GM18505 (cell line): Measurements from ENCODE around the gene SLC25A21.
"Not testable (repeated sequence)": the region's sequence is repeated elsewhere in the genome, so short reads cannot be mapped to it uniquely, and the experiment has no call there.

Experiments used
- ATAC-seq: cut with Tn5 transposase; IDR thresholded peaks from one replicate; pipeline ENCODE4 v1.9.1; 2021; ENCODE audit not compliant: unreplicated experiment
- POLR2A ChIP-seq: IDR thresholded peaks from 4 replicates; pipeline ENCODE4 v1.6.1; 2011; ENCODE audit warnings: borderline replicate concordance; ENCODE audit not compliant: insufficient read depth, insufficient read length; ENCODE audit errors: extremely low read depth

Gene SLC25A21

DNA sequence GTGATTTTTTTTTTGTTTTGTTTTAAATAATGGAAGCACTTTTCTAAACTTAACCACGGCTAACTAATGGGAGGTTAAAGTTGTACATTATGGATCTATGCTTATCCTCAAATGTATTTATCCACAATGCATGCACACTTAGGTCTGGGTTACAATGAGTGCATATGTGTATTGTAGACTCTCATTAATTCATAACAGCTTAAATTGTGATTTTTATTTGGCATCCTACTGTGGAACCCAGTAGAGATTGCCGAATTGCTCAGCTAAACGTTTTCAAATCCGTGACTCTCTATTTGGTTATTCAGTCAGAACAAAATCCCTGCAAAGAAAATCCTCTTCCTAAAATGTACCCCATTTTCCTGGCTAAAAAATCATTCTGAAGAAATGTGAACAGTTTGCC lies 244.0 kb downstream of the SLC25A21 start:
- ATAC-seq = no peak
- TF ChIP-seq POLR2A = no peak

DNA sequence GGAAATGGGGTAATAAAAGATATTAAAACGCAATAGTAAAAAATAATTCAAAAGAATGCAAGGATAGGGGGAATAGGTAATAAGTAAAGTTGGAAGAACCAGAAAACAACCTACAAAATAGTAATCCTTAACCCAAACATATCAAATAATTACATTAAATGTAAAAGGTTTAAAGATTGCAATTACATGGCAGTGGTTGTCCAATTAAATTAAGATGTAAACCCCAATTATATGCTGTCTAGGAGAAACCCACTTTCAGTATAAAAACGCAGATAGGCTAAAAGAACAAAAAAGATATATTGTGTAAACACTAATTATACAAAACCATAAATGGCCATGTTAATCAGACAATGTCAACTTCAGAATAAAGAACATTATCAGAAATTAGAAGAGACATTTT lies 247.3 kb downstream of the SLC25A21 start:
- ATAC-seq = no peak

DNA sequence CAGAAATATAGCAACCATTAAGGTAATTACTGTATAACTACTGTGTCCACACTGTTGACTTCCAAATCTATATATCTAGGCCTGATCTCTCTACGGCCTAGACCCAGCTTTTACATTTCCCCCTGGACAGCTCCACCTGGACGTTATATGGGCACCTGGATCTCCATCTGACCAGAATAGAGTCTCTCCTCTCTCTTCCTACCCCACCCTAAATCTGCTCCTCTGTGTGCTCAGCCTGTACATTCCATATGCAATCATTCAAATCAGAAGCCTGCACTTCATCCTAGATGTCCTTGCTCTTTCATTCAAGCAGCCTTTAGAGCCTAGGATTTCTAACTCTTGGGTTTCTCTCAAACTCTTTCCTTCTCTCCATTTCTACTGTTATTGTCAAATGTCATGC lies 255.7 kb downstream of the SLC25A21 start:
- no peak for ATAC-seq
- no peak for TF ChIP-seq POLR2A

More for the DNA sequence above, 247.3 kb downstream of the SLC25A21 start:
- no peak for TF ChIP-seq POLR2A

DNA sequence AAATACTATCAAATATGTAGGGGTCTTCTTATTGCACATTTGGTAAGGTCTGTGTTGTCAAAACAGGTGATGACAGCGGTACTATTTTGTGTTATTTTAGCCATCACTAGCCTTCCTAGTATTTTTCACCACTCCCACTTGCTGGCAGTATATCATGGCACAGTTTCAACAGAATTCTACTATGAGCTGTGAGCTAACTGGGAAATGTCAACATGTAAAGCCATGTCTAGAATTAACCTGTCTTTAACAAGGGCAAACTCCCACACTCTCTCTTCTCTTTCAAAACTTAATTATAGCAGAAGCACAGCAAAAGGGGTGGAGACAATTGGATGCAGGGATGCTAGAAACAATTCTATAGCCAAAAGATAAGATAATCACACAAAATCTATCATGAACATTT lies 257.3 kb downstream of the SLC25A21 start:
- TF ChIP-seq POLR2A = no peak
- no peak for ATAC-seq

DNA sequence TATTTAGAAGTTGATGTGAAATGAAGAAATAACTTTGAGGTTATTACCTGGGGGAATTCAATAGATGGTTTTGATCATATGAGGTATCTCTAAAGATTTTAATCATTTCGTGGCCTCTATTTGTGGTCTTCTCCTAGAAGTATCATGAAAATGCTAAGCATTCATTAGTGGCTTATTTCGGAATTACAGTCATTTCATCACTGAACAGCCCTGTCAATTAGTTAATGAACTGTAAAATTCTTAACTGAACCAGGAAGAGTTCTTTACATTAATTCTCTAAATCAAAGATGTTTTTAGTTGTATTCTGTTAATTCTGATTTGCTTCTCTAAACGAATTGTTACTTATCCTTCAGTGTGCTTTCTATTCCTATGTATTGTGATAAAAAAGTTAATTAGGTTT lies 261.8 kb downstream of the SLC25A21 start:
- ATAC-seq = no peak
- TF ChIP-seq POLR2A = no peak

DNA sequence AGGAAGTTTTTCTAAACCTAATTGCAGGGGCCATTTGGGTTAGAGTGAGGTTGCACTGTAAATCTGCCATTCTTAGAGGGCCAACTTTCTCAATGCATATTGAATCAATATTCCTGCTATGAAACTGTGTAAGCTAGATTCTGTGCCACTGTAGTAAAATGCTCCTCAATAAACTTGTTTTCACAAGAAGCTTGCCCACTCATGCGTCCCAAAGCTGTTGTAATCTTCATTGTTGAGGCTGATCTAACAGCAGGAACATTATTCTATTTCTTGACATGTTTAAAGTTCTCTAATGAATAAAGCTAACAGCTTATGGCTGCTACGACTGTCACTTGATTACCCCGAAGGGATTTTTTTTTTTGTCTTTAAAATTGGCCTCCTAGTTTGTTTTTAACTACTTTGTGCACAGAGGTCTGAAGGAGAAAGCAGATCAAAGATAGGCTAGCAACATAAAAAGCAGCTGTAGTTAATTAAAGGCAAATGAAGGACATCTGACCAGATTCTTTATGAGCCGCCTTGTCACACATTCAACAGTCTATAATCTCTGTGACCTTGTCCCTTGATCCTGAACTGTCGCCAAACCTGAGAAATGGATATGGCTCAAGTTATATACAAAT lies 267.0 kb downstream of the SLC25A21 start:
- no peak for ATAC-seq
- no peak for TF ChIP-seq POLR2A

DNA sequence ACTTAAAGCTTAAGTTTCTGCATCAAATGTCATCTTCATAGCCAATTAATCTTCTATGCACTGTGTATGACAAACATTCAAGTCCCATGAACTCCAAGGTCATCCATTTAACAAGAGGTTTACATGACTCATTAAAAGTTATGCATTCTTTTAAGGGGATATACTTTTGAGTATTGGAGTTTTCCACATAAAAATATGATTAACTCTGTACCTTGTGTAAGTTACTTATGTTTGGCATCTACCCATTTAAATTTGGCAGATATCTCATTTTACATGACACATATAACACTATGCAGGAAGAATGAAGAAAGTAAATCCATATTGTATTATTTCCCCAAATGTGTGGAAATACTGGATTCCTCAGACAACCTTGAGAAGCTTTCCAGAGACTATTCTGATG lies 270.5 kb downstream of the SLC25A21 start:
- no peak for TF ChIP-seq POLR2A
- no peak for ATAC-seq

DNA sequence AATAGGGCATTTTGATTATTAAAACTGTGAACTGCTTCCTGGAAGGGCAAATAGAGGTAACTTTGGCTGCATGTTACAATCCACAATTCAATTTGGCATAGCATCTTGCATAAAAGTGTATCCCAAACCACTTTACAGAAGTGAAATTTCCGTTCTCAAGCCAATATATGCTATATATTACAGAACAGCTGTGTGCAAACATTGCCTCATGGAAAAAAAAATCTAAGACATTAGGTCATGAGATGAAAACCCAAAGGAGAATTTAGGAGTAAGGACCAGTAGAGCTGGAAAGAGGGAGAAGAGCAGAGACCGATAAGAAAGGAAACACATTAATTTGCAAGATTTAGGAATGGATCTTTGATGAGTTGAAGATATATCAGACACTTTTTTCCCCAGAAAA lies 271.6 kb downstream of the SLC25A21 start:
- no peak for ATAC-seq
- no peak for TF ChIP-seq POLR2A

DNA sequence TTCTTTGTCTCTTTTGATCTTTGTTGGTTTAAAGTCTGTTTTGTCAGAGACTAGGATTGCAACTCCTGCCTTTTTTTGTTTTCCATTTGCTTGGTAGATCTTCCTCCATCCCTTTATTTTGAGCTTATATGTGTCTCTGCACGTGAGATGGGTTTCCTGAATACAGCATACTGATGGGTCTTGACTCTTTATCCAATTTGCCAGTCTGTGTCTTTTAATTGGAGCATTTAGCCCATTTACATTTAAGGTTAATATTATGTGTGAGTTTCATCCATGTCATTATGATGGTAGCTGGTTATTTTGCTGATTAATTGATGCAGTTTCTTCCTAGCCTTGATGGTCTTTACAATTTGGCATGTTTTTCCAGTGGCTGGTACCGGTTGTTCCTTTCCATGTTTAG lies 276.1 kb downstream of the SLC25A21 start:
- ATAC-seq = not testable (repeated sequence)

DNA sequence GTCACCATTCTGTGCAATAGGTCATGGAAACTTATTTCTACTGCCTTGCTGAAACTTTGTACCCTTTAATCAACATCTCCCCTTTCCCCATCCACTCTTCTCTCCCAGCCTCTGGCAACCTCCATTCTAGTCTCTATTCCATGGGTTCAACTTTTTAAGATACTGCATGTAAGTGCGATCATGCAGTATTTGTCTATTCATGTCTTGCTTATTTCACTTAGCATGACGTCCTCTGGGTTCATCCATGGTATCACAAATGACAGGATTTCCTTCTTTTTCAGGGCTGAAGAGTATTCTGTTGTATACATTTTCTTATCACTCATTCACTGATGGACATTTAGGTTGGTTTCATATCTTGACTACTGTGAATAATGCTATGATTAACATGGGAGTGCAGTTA lies 288.4 kb downstream of the SLC25A21 start:
- no peak for TF ChIP-seq POLR2A
- ATAC-seq = no peak

DNA sequence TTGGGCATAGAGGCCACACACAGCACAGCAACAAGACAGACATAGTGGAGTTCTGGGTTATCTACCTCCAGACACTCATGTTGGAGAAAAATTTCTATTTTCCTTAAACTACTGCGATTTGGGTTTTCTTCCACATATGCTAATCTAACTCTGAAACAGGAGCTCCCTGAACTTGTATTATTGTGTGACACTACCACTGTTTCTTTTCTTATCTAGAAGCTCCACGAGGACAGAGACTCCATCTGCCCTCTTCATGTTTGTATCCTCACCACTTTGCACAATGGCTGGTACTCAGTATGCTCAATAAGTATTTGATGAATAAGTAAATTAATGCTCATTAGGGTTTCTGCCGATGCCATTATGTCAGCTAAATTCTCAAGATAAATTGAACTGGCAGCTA lies 292.1 kb downstream of the SLC25A21 start:
- TF ChIP-seq POLR2A = no peak
- ATAC-seq = no peak

DNA sequence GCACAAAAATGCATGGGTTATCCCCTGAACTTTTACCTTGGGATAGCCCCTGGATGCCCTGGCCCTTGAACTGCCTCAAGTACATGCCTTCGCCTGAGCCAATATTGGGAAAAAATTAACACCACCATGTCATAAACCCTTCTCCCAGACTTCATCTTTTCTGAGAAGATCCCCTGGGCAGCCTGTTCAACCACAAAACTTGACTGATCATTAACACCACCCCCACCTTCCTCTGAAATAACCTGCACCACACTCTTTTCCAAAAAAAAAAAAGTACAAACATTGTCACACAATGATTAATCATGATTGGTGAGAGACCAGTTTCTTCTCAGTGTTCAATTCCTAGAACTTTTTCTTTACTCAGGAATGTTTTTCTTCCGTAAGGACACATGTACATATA lies 292.8 kb downstream of the SLC25A21 start:
- TF ChIP-seq POLR2A = no peak
- ATAC-seq = no peak

DNA sequence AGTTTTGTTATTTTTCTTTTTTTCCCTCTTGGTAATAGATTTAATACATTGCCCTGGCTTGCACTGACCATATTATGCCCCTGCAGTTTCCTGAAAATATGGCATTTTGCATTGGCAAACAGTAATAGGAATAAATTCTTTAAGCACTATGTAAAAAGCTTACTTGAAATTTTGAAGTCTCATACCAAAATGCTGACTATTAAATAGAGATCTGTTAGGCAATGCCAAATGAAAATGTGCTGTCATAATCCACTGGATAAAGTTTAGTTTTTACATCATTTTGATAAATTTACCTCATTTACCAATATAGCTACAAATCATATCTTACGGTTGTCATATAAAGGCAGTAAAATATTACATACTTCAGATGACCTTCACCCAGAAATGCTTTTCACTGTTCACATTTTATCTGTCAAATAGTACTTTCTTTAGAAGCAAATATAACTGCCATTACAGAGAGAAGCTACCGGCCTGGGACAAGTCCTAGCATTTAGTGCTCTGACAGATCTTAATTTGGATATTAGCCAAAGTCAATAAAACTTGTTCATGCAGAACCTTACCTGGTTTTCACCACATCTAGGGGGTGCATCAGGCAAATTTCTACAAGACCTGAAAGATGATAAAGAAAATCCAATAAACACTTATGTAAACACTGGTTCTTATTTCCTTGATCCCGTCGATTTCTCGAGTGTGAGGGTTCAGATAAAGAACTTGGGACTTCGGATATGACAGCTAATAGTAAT lies 297.8 kb downstream of the SLC25A21 start:
- TF ChIP-seq POLR2A = no peak

DNA sequence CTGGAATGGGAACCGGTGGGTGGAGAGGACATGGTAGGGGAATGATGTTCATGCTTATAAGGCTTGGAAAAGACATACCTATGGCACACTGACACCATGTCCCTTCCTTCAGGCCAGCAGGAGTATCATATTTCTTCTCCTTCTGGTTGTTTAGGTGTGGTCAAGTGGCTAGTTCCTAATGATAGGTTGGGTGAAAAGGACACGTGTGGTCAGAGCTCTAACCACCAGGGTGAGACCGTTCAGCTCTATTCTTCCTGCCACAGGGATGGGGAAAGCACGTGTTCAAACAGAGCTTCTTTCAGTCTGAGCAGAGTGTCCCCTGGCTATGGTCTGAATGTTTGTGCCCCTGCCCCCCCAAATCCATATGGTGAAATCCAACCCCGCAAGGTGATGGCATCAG lies 301.6 kb downstream of the SLC25A21 start:
- no peak for TF ChIP-seq POLR2A
- no peak for ATAC-seq

More for the DNA sequence above, 297.8 kb downstream of the SLC25A21 start:
- ATAC-seq = no peak
